Caco-2 (cell line): Measurements from ENCODE around the gene FAM9A. TPM values are rescaled to one million over a fixed set of nuclear protein-coding genes. Genes with fewer than 3 reads are reported as not detected.

Experiments
- BruUV-seq: library from RNA; stranded (reverse); fragments of 400-500 nt; replicated peaks from 2 replicates; lab custom pipeline; 2021; lab: Mats Ljungman, UMichigan
- CTCF ChIA-PET: fragments of 300-600 bp; sonication (Branson Sonifier 250); formaldehyde crosslinking; loops from one replicate; lab custom pipeline; 2022; ENCODE audit warnings: antibody characterized with exemption; lab: Charles Lee
- POLR2A ChIA-PET: fragments of 300-600 bp; sonication (Branson Sonifier 250); formaldehyde crosslinking; loops from one replicate; lab custom pipeline; 2022; ENCODE audit warnings: antibody characterized with exemption; lab: Charles Lee
- DNase-seq, 2 experiments: peaks; one replicate each; pipeline versions ENCODE4 v3.0.0 to v3.0.0-alpha.2; 2020 to 2022
- H3K27me3 ChIP-seq: replicated peaks from 2 replicates; pipeline ENCODE4 v1.6.0; 2011; ENCODE audit warnings: low read length; ENCODE audit not compliant: control insufficient read depth, insufficient read depth
- H3K36me3 ChIP-seq: 2 replicates; pipeline ENCODE4 v1.5.1; 2011; ENCODE audit warnings: low read length; ENCODE audit not compliant: control insufficient read depth, insufficient read depth
- H3K4me1 ChIP-seq: fragments of 250-450 bp; sonication (Bioruptor Pico); 2 replicates; pipeline ENCODE4 v1.5.1; 2020; ENCODE audit warnings: mild to moderate bottlenecking
- H3K4me3 ChIP-seq: 2 replicates; pipeline ENCODE4 v1.5.1; 2011; ENCODE audit warnings: low read depth, mild to moderate bottlenecking, control low read depth, low read length
- H3K9me3 ChIP-seq: fragments of 250-450 bp; sonication (Bioruptor Pico); 2 replicates; pipeline ENCODE4 v1.5.1; 2020; ENCODE audit warnings: mild to moderate bottlenecking, moderate library complexity
- H3K27ac Mint-ChIP-seq: one replicate; pipeline ENCODE4 v1.8.0; 2022; ENCODE audit warnings: mixed read lengths; ENCODE audit not compliant: unreplicated experiment
- H3K27me3 Mint-ChIP-seq: one replicate; pipeline ENCODE4 v1.8.0; 2022; ENCODE audit warnings: mixed read lengths; ENCODE audit not compliant: insufficient read depth, unreplicated experiment
- H3K36me3 Mint-ChIP-seq: one replicate; pipeline ENCODE4 v1.8.0; 2022; ENCODE audit warnings: mild to moderate bottlenecking, mixed read lengths; ENCODE audit not compliant: insufficient read depth, unreplicated experiment
- H3K4me1 Mint-ChIP-seq: one replicate; pipeline ENCODE4 v1.8.0; 2022; ENCODE audit warnings: low read depth, mixed read lengths; ENCODE audit not compliant: unreplicated experiment
- H3K4me3 Mint-ChIP-seq: one replicate; pipeline ENCODE4 v1.8.0; 2022; ENCODE audit warnings: mild to moderate bottlenecking, moderate library complexity, mixed read lengths; ENCODE audit not compliant: unreplicated experiment
- H3K9me3 Mint-ChIP-seq: one replicate; pipeline ENCODE4 v1.8.0; 2022; ENCODE audit warnings: mixed read lengths; ENCODE audit not compliant: unreplicated experiment
- intact Hi-C: fragments of 100-400 bp; cut with micrococcal nuclease; formaldehyde crosslinking; loops from one replicate; pipeline ENCODE4 v1.10.0; 2022; ENCODE audit not compliant: unreplicated experiment
- total RNA-seq: library from RNA; stranded (reverse); gene quantifications from 2 replicates; pipeline ENCODE4 v1.2.3, GENCODE V29; 2022
- TF ChIP-seq, protein P1 (sequence below), 2 experiments: fragments of 200-600 bp in 1 of 2; IDR thresholded peaks; 1 replicate in 1 of 2; 2 replicates in 1 of 2; pipeline versions ENCODE4 v1.5.1 to v1.8.0; 2011 to 2022; ENCODE audit warnings: antibody characterized with exemption in 1 of 2, control low read depth in 1 of 2, inconsistent platforms in 1 of 2, low read depth in 1 of 2, low read length in 1 of 2, mild to moderate bottlenecking in 1 of 2, moderate library complexity in 1 of 2; ENCODE audit not compliant: insufficient read depth in 1 of 2, severe bottlenecking in 1 of 2, unreplicated experiment in 1 of 2

Gene FAM9A
- total RNA-seq, 1 experiment from 2014 or later, result not detected

DNA sequence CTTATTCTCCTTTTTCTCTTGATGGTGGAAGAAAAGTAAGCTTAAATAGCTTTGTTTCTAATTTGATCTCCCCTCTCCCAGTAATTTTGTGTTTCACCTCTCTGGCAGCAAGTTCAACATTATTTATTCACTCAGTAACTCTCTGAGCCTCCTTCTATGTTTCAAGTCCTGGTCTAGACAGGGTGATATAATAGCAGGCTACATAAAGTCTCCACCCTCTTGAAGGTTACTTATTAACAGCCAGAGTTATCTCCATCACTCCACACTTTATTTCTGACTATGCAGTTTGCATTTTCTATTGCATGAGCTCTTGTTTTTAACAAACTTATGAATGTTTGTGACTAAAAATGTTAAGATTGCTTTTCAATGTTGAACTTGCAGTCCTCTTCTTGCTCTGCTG, 51.5 kb downstream of the FAM9A start:
- H3K4me1 Mint-ChIP-seq, result peaks cover 6% of the 10 kb centered on the region
- TF ChIP-seq, protein P1, sequence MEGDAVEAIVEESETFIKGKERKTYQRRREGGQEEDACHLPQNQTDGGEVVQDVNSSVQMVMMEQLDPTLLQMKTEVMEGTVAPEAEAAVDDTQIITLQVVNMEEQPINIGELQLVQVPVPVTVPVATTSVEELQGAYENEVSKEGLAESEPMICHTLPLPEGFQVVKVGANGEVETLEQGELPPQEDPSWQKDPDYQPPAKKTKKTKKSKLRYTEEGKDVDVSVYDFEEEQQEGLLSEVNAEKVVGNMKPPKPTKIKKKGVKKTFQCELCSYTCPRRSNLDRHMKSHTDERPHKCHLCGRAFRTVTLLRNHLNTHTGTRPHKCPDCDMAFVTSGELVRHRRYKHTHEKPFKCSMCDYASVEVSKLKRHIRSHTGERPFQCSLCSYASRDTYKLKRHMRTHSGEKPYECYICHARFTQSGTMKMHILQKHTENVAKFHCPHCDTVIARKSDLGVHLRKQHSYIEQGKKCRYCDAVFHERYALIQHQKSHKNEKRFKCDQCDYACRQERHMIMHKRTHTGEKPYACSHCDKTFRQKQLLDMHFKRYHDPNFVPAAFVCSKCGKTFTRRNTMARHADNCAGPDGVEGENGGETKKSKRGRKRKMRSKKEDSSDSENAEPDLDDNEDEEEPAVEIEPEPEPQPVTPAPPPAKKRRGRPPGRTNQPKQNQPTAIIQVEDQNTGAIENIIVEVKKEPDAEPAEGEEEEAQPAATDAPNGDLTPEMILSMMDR (IDR thresholded peaks at IDR 0.05; ENCODE audit: insufficient read depth in 1 of 2, low read depth in 1 of 2, low read length in 1 of 2, severe bottlenecking in 1 of 2, unreplicated experiment in 1 of 2), result no peak
- H3K27ac Mint-ChIP-seq, result no peak overlapping the region
- intact Hi-C loops, result loop anchor here (1.0 kb wide), 1 partner anchor 66 kb away; no protein-coding TSS in a partner anchor
- DNase-seq, result no peak
- H3K27me3 Mint-ChIP-seq, result peaks cover 18% of the 10 kb centered on the region
- no peaks in the 10 kb centered on the region for H3K36me3 Mint-ChIP-seq
- Histone ChIP-seq H3K4me3 (no peak overlapping the region), H3K4me1 (no peaks in the 10 kb centered on the region), H3K36me3 (no peaks in the 10 kb centered on the region), H3K9me3 (no peaks in the 10 kb centered on the region), H3K27me3 (no peaks in the 10 kb centered on the region)
- ChIA-PET CTCF (no interaction called here), POLR2A (no interaction called here)
- H3K4me3 Mint-ChIP-seq, result no peak overlapping the region
- no TSS peak for BruUV-seq
- no peaks in the 10 kb centered on the region for H3K9me3 Mint-ChIP-seq

DNA sequence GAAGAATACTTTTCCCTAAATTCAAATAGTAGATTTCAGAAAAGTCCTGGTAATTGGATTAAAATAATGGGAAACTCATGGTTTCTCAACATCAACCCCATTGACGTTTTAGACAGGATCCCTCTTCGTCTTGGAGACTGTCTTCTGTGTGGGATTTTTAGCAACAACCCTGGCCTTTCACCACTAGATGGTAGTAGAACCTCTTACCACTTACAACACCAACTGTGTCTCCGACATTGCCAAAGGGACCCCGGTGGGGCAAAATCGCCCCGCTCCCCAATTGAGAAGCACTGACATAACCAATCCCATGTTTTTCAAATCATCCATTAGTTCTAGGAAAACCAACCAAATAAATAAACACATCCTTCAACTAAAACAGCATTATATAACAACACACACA, 52.3 kb downstream of the FAM9A start:
- BruUV-seq, result no TSS peak

GRCh38 chrX:8743126-8743732, 58.0 kb downstream of the FAM9A start:
- no peaks in the 10 kb centered on the region for H3K9me3 Mint-ChIP-seq
- TF ChIP-seq, protein P1 (IDR thresholded peaks at IDR 0.05; ENCODE audit: insufficient read depth in 1 of 2, low read depth in 1 of 2, low read length in 1 of 2, severe bottlenecking in 1 of 2, unreplicated experiment in 1 of 2), result peak; percentile 61 to 63
- peak; percentile 46 to 65 for DNase-seq
- H3K4me1 Mint-ChIP-seq, result no peaks in the 10 kb centered on the region
- intact Hi-C loops, result loop anchor here (1.0 kb wide), 1 partner anchor 72 kb away; no protein-coding TSS in a partner anchor
- no peaks in the 10 kb centered on the region for H3K36me3 ChIP-seq
- no peaks in the 10 kb centered on the region for H3K27me3 ChIP-seq
- ChIA-PET CTCF (no interaction called here), POLR2A (no interaction called here)
- H3K4me3 ChIP-seq, result no peak overlapping the region
- H3K27me3 Mint-ChIP-seq, result peaks cover 6% of the 10 kb centered on the region
- H3K4me3 Mint-ChIP-seq, result no peak overlapping the region
- no TSS peak for BruUV-seq
- H3K27ac Mint-ChIP-seq, result no peak overlapping the region
- no peaks in the 10 kb centered on the region for H3K4me1 ChIP-seq
- H3K36me3 Mint-ChIP-seq, result no peaks in the 10 kb centered on the region
- no peaks in the 10 kb centered on the region for H3K9me3 ChIP-seq

More for the DNA sequence above, 52.3 kb downstream of the FAM9A start:
- peaks cover 12% of the 10 kb centered on the region for H3K27me3 Mint-ChIP-seq
- Histone ChIP-seq H3K9me3 (no peaks in the 10 kb centered on the region), H3K4me3 (no peak overlapping the region), H3K27me3 (no peaks in the 10 kb centered on the region), H3K4me1 (no peaks in the 10 kb centered on the region), H3K36me3 (no peaks in the 10 kb centered on the region)
- DNase-seq, result peak in 1 of 2 experiments; percentile 24
- no peak overlapping the region for H3K27ac Mint-ChIP-seq
- H3K4me3 Mint-ChIP-seq, result no peak overlapping the region
- no peaks in the 10 kb centered on the region for H3K36me3 Mint-ChIP-seq
- ChIA-PET CTCF (no interaction called here), POLR2A (no interaction called here)
- TF ChIP-seq, protein P1 (IDR thresholded peaks at IDR 0.05; ENCODE audit: insufficient read depth in 1 of 2, low read depth in 1 of 2, low read length in 1 of 2, severe bottlenecking in 1 of 2, unreplicated experiment in 1 of 2), result peak; percentile 45 to 65
- intact Hi-C loops, result loop anchor here (1.0 kb wide), 1 partner anchor 66 kb away; no protein-coding TSS in a partner anchor
- peaks cover 6% of the 10 kb centered on the region for H3K4me1 Mint-ChIP-seq
- H3K9me3 Mint-ChIP-seq, result no peaks in the 10 kb centered on the region
